ENCODE measurements around the gene ITGA5. TPM values are rescaled to one million over a fixed set of nuclear protein-coding genes. Genes with fewer than 3 reads are reported as not detected.

ITGA5 gene
- total RNA-seq, 1 experiment from 2014 or later: 12.2 TPM

- H2AK5ac ChIP-seq (ENCODE audit: insufficient read length, low read length): no peak overlapping the region
- peaks cover 5% of the 10 kb centered on the region for H3K27me3 Mint-ChIP-seq (ENCODE audit: low read depth)
- peaks cover 16% of the 10 kb centered on the region for H3K23me2 ChIP-seq (ENCODE audit: insufficient read length, low read depth, low read length, poor library complexity, severe bottlenecking)
- no peaks in the 10 kb centered on the region; a peak in 1 of 7 replicates for H3K36me3 Mint-ChIP-seq (ENCODE audit: insufficient read depth in 1 of 3, low read depth in 3 of 3)
- no CpG with 5 or more reads among the region's 4 CpGs for WGBS (ENCODE audit: extremely low coverage, insufficient read length, low lambda C conversion rate)
- no peak overlapping the region for H4K8ac ChIP-seq (replicated peaks; ENCODE audit: insufficient read length, low read depth, low read length)
- peak; percentile 57 for DNase-seq
- no peak overlapping the region for H2BK15ac ChIP-seq (ENCODE audit: low read depth, low read length)
- H3K4me2 ChIP-seq (ENCODE audit: insufficient read depth, insufficient read length, low read length): peak overlapping the region; percentile 22
- H3K18ac ChIP-seq (ENCODE audit: insufficient read length, low read depth, low read length): no peak overlapping the region
- peak overlapping the region; percentile 49 to 87 (median 82); a peak in 5 of 7 replicates for H3K27ac Mint-ChIP-seq
- H2BK12ac ChIP-seq (ENCODE audit: insufficient read length, low read depth, low read length): no peak overlapping the region
- no peak overlapping the region for H2BK20ac ChIP-seq (ENCODE audit: low read depth, low read length, poor library complexity, severe bottlenecking)
- no peak overlapping the region for H3K56ac ChIP-seq (ENCODE audit: insufficient read length, low read depth, low read length)
- H3K9ac ChIP-seq (ENCODE audit: extremely low read depth, insufficient read length, low read length): no peak overlapping the region
- no peaks in the 10 kb centered on the region for H4K20me1 ChIP-seq (ENCODE audit: control insufficient read depth, insufficient read depth, insufficient read length)
- H4K5ac ChIP-seq (ENCODE audit: insufficient read length, low read depth, low read length): no peak overlapping the region
- H3K23ac ChIP-seq (ENCODE audit: insufficient read length, low read depth, low read length): no peak overlapping the region
- no peaks in the 10 kb centered on the region for H3K27me3 ChIP-seq (ENCODE audit: insufficient read depth, low read length)
- H3K4me1 ChIP-seq (ENCODE audit: insufficient read depth, low read length): peaks cover 16% of the 10 kb centered on the region
- no peak overlapping the region for H3K14ac ChIP-seq (ENCODE audit: insufficient read depth, low read length)
- no peaks in the 10 kb centered on the region for H3K79me2 ChIP-seq (ENCODE audit: insufficient read depth, low read length)
- H3K4me1 Mint-ChIP-seq: peaks cover 26 to 29% of the 10 kb centered on the region in 2 experiments
- no peak overlapping the region for H4K91ac ChIP-seq (ENCODE audit: insufficient read length, low read depth, low read length)
- H2AFZ ChIP-seq (ENCODE audit: low read length): no peak overlapping the region
- H3K4me3 Mint-ChIP-seq: peak overlapping the region in 1 of 2 experiments; percentile 64; a peak in 2 of 5 replicates
- H3T11ph ChIP-seq (ENCODE audit: low read length): no peak overlapping the region
- no peak overlapping the region for H2BK120ac ChIP-seq (ENCODE audit: low read depth, low read length, poor library complexity, severe bottlenecking)
- no peak overlapping the region for H3K4ac ChIP-seq (ENCODE audit: low read depth, low read length)
- no peaks in the 10 kb centered on the region for H3K9me3 Mint-ChIP-seq
- H3K9me3 ChIP-seq (ENCODE audit: control insufficient read depth, low read depth, low read length): no peaks in the 10 kb centered on the region
- TF ChIP-seq, protein P1, sequence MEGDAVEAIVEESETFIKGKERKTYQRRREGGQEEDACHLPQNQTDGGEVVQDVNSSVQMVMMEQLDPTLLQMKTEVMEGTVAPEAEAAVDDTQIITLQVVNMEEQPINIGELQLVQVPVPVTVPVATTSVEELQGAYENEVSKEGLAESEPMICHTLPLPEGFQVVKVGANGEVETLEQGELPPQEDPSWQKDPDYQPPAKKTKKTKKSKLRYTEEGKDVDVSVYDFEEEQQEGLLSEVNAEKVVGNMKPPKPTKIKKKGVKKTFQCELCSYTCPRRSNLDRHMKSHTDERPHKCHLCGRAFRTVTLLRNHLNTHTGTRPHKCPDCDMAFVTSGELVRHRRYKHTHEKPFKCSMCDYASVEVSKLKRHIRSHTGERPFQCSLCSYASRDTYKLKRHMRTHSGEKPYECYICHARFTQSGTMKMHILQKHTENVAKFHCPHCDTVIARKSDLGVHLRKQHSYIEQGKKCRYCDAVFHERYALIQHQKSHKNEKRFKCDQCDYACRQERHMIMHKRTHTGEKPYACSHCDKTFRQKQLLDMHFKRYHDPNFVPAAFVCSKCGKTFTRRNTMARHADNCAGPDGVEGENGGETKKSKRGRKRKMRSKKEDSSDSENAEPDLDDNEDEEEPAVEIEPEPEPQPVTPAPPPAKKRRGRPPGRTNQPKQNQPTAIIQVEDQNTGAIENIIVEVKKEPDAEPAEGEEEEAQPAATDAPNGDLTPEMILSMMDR (conservative IDR thresholded peaks at IDR 0.05): no peak
- no peak overlapping the region for H2BK5ac ChIP-seq (ENCODE audit: insufficient read length, low read length)
- H3K79me1 ChIP-seq (ENCODE audit: insufficient read depth, low read depth, low read length, poor library complexity, severe bottlenecking): no peaks in the 10 kb centered on the region
- no peak overlapping the region for H3K27ac ChIP-seq (ENCODE audit: insufficient read length, low read depth, low read length)
Observed at GRCh38 chr12:54356951-54357356, 62.1 kb downstream of the ITGA5 start.
